HG03039 (cell line): ENCODE measurements around the gene LRFN4.
A peak's percentile ranks its signal among the peaks of the same experiment; 100 is the strongest.
"Not testable (repeated sequence)": the region's sequence is repeated elsewhere in the genome, so short reads cannot be mapped to it uniquely, and the experiment has no call there.

ENCODE experiments used
- ATAC-seq: cut with Tn5 transposase; IDR thresholded peaks from one replicate; pipeline ENCODE4 v1.9.1; 2021; ENCODE audit warnings: mild to moderate bottlenecking, moderate library complexity; ENCODE audit not compliant: unreplicated experiment

Gene LRFN4

DNA sequence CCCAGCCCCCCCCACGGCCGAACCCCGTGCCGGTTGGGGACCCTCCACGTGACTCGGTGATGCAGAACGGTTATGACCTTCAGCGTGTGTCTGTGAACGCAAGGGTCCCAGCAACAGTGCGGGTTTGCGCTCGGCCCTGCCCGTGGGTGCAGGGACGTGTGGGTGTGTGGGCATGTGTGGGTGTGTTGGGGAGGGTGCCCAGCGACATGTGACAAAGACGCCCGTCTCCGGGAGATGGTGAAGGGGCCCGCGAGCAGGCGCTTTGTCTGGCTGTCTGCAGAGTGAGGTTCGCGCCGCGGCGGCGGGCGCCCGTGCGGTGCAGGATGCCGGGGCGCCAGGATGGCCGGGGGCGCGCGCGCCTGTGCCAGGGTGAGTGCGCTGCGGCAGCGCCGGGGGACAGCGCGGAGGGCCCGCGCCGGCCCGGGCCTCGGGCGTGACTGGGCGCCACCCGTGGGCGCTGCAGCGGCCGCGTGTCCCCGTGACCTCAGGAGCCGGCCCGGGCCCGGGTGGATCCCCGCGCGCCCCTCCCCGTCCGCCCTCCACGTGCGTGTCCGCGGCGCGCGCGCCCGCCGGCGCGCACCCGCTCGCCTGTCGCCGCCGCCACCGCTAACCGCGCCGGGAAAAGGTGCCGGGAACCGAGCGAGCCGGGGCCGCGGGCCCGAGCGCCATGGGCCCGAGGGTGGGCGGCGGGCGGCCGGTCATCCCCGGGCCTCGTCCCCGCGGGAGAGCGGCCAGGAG, at the start of gene LRFN4:
Gene LRFN4 (plus strand): TSS at position 569 of the 738 bp plus-strand sequence. CDS start 681 bp downstream, outside the sequence.
- peak; percentile 20 for ATAC-seq

DNA sequence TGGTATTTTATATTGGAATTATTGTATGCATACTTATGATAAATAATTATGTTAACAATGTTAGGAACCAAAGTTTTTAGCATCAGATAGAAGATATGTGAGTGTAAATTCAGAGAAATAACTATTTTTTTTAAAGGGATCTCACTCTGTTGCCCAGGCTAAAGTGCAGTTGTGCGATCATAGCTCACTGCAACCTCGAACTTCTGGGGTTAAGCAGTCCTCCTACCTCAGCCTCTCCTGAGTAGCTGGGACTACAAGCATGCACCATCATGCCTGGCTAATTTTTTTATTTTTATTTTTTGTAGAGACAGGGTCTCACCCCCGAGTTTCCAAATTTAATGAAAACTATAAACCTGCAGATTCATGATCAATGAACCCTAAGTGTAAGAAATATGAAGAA, 47.3 kb upstream of the LRFN4 start:
- ATAC-seq, result no peak

DNA sequence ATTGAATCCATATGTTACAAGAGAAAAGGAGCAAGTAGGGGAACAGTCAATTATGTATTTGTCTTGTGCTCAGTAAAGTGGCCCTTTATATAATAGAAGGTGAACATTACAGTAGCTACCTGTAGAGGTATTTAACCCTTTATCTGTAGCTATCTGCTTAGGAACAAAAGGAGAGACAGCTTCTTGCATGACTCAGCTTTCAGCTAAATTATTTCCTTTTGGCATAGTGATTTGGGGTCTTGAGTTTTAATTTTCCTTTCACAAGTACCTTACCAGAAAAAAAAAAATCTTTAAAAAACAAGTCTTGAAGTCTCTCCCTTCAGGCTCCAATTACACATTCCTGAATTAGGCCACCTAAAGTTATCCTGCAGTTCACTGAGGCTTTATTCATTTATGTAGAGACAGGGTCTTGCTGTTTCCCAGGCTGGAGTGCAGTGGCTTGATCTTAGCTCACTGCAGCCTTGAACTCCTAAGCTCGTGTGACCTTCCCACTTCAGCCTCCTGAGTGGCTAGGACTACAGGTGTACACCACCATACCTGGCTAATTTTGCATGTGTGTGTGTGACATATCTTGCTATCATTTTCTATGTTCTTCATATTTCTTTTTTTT, 46.2 kb upstream of the LRFN4 start:
- ATAC-seq, result no peak

DNA sequence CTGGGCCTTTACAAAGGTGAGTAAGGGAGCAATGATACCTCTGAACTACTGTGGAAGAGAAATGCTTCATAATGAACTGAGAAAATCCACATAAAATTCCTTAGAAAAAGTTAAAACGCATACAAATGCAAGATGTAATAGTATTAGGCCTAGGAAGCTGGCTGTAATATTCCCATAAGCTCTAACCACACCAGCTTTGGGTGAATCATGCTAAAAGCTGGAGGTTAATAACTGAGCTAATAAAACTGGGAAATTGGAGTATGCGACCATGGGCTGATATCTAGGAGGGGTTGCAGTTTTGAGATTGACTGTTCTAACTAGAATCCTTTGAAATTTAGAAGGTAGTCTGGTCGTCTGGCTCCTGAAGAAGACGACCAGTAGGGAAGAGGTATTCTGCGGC, 42.2 kb upstream of the LRFN4 start:
- no peak for ATAC-seq

DNA sequence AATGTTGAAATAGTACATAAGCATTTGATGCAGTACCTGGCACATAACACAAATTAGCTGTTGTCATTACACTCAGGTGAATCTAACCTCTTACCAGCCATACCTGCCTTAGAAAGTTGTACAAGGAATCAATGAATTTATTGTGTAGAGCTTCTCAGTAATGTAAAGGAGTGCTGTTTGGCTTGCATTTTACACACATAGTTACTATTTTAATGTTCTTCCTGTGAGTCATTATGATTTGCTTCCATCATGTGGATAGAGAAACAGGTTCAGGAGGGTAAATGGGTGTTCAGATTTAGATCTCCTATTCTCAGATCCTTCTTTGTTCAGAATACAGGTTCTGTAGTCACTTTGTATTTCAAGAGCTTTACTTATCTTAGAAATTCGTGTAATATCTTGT, 41.2 kb upstream of the LRFN4 start:
- no peak for ATAC-seq

DNA sequence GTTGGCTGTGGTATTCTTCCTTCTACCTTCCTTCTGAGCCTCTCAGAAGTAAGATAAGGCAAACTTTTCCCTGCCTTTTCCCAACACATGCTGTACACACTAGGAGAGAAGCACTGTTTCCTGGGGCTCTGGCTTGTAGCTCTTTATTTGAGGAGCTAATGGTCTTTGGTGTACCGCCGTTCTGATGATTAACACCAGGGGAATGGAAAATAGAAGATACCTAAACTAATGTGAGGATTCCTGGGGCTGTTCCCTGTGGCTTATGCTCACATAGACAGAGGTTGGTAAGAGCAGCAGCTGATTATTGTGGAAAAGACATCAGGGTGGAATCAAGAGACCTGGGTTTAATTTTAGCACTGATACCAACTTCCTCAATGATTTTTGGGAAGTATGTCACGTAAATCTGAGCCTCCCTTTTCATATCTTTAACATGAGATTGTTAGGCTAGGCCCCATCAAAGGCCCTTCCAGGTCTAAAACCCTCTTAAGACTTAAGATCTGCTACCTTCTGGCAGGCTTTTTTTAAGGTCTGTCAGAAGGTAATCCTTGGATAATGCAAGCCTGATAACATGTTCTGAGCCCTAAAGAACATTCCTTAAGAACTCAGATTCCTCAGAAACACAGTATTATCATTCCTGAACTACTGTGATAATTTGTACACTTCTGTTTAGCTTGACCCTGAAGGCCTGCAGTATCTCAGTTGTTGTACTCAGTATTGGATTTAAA, 38.5 kb upstream of the LRFN4 start:
- no peak for ATAC-seq

DNA sequence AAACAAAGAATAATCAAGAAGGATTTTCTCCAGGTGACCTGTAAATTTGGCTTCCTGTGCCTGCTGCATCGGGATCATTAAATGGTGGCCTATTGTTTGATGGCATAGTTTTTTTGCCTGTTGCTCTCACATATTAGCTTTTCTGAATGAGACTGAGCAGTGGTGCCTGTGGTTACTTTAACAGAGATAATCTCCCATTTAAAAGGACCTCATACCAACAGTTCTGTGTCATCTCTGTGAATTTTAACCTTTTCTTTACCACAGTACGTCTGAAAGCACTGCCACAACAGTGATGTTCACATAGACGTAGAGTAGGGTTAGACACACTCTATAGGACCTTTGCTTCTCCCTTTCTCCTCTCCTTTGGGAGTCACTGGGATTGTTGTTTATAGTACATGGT, 36.5 kb upstream of the LRFN4 start:
- no peak for ATAC-seq

DNA sequence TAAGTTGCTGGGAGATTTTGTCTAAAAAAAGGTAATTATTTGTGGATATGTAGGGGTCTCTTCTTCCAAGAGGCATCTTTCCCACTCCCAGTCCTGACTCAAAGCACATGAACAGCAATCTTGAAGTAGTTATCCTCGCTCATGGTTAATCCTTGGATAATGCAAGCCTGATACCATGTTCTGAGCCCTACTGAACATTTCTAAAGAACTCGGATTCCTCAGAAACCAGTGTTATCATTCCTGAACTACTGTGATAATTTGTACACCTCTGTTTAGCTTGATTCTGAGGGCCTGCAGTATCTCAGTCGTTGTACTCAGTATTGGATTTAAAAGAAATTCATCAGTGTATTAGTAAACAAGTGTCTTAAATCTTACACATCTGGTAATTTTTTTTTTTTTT, 36.0 kb upstream of the LRFN4 start:
- ATAC-seq, result no peak

DNA sequence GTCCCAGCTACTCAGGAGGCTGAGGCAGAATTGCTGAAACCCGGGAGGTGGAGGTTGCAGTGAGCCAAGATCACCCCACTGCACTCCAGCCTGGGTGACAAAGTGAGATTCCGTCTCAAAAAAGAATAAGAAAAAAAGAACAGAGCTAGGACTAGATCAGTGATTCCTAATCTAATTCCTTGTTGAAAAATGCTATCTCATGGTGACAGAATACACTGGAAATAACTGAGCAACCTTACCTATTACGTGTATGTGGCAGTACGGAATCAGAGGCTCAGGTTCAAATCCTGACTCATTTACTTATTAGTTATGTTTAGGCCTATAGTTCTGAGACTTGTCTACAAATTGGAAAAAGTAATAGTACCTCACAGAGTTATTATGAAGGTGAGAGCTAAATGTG, 33.2 kb upstream of the LRFN4 start:
- ATAC-seq, result no peak

DNA sequence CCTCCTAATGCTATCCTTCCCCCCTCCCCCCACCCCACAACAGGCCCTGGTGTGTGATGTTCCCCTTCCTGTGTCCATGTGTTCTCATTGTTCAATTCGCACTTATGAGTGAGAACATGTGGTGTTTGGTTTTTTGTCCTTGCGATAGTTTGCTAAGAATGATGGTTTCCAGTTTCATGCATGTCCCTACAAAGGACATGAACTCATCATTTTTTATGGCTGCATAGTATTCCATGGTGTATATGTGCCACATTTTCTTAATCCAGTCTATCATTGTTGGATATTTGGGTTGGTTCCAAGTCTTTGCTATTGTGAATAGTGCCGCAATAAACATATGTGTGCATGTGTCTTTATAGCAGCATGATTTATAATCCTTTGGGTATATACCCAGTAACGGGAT, 32.3 kb upstream of the LRFN4 start:
- not testable (repeated sequence) for ATAC-seq

DNA sequence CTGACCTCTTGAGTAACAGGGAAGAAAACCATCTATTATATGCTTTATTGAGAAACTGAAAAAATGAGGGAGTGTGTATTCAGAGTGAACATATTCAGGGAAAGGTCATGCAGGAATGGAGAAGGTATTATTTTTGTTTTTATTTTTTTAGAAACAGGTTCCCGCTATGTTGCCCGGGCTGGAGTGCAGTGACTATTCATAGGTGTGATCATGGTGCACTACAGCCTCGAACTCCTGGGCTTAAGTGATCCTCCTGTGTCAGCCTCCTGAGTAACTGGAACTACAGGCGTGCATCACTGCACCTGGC, 22.4 kb upstream of the LRFN4 start:
- ATAC-seq, result no peak

DNA sequence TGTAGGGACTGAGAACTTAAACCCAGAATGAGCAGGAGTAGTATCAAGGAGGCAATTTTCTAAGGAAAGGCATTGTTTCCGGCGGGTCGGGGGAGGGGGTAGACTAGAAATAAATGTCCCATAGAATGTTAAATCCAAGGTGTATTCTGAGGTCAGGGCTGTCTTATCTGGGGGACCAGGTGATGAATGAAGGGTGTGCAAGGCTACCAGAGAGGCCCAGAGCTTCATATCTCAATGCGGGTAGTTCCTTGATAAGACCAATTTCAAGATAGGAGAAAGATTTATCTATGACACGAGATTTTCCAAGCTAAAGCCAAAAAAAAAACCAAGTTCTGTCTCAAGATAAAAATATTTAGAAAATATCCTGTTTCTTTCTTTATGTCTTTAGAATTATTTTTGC, 21.9 kb upstream of the LRFN4 start:
- no peak for ATAC-seq

DNA sequence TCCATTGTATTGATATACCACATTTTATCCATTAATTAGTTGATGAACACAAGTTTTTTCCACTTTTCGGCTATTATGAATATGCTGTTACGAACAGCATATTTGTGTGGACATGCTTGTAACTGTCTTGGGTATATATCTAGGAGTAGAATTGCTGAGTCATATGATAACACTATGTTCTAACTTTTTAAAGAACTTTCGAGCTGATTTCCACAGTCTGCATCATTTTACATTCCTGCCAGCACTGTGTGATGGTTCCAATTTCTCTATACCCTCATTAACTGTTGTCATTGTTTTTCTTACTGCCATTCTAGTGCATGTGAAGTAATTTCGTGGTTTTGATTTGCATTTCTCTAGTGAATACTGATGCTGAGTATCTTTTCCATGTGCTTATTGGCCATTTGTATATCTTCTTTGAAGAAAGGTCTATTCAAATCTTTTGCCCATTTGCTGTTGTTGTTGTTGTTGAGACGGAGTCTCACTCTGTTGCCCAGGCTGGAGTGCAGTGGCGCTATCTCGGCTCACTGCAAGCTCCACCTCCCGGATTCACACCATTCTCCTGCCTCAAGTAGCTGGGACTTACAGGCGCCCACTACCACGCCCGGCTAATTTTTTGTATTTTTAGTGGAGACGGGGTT, 21.0 kb upstream of the LRFN4 start:
- ATAC-seq, result no peak

DNA sequence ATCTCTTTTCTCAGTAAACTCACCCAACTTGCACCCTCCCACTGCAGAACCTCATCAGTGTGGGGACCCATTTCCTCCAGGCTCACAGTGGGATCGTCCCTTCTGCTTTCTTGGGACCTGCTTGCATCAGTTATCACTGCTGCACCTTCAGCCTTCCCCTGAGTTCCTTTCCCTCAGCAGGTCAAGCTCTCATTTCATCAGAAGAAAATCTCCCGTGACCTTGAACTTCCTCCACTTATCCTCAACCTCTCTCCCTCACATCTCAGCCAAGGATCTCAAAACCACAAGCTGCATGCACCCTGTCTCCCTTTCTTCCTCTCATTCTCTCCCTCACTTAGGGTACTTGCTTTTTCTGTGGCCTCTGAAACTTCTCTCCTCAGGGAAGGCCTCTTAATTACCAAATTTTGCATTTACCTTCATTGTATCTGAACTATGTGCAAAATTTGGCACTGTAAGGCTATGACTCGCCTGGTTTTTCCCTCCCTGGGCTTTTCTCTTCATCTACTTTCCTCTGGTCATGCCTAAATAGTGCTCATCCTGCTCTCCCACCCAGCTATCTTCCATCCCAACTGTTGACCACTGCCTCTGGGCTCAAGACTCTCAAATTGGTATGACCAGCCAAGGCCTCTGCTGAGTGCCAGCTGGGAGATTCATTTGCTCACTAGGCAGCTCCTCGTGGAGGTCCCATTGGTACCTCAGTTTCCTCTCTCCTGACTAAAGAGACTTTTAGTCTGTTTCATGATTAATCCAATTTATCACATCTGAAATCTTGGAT, 16.4 kb upstream of the LRFN4 start:
- no peak for ATAC-seq

DNA sequence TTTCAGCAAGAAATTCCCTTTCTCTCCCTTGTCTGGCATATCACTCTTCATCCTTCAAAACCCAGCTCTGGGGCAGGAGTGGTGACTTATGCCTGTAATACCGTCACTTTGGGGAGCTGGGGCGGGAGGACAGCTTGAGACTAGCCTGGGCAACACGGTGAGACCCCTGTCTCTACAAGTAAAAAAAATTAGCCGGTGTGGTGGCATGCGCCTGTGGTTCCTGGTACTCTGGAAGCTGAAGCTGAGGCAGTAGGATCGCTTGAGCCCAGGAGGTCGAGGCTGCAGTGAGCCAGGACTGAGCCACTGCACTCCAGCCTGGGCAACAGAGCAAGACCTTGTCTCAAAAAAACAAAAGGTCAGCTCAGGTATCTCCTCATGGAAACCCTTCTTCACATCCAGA, 15.0 kb upstream of the LRFN4 start:
- ATAC-seq, result no peak

DNA sequence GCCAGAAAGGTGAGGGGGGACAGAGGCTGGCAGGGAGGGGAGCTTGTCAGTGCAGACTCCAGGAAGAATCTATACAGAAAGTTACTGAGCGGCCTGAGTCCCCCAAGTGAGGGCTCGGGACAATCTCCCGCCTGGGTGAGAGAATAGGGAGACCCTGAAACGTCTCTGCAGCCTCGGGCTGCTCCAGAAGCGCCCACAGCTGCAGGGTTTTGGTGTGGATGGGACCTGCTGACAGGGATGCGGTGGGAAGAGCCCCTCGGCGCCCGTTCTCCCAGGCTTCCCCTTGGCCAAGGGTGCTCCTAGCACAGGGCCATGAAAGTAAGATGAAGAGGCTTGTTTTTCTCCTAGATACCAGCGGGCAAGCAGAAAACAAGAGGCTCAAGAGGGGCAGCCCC, 14.4 kb upstream of the LRFN4 start:
- ATAC-seq, result no peak

DNA sequence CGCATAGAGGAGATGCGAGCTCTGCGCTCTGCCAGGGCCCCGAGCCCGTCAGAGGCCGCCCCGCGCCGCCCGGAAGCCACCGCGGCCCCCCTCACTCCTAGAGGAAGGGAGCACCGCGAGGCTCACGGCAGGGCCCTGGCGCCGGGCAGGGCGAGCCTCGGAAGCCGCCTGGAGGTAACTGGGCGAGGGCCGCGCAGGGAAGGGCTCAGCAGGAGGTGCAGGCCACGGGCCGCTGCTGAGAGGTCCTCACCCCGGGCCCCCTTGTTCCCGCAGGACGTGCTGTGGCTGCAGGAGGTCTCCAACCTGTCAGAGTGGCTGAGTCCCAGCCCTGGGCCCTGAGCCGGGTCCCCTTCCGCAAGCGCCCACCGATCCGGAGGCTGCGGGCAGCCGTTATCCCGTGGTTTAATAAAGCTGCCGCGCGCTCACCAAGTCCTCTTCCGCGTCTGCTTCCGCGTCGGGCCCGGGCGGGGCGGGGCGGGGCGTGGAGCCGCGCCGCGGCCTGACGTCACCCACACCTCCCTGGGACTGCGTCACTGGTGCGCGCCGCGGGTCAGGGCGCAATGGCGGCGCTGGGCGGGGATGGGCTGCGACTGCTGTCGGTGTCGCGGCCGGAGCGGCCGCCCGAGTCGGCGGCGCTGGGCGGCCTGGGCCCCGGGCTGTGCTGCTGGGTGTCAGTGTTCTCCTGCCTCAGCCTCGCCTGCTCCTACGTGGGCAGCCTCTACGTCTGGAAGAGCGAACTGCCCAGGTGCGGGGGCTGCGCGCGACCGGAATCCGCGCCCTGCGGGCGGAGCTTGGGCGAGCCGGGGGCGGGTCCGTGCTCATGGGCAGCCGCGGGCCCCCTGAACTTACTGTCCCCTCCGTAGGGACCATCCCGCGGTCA, 13.7 kb upstream of the LRFN4 start, which contains the start of gene RCE1:
Gene RCE1 (plus strand): TSS at position 546 of the 880 bp plus-strand sequence. CDS start 15 bp downstream, at position 561.
- peak; percentile 64 for ATAC-seq

DNA sequence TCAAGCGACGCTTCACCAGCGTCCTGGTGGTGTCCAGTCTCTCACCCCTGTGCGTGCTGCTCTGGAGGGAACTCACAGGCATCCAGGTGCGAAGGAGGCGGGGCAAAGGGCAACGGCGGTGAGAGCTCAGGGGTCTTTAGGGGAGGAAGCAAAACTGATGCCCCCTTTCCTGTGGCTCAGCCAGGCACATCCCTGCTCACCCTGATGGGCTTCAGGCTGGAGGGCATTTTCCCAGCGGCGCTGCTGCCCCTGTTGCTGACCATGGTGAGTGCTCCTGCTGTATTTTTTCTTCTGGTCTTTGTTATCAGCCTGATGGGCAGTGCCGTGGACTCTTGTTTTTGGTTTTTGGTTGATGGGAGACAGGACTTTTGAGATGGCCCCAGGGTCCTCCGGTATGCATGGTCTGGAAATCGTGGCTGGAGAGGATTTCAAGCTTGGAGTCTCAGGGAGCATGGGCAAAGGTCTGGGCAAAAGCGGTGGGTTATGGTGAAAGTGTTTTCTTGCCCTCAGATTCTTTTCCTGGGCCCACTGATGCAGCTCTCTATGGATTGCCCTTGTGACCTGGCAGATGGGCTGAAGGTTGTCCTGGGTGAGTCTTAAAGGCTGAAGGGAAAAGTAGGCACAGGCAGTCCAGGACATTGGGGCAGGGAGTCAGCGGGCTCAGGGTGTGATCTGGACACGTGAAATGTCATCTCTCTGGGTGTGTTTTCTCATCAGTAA, 12.9 kb upstream of the LRFN4 start:
- no peak for ATAC-seq

DNA sequence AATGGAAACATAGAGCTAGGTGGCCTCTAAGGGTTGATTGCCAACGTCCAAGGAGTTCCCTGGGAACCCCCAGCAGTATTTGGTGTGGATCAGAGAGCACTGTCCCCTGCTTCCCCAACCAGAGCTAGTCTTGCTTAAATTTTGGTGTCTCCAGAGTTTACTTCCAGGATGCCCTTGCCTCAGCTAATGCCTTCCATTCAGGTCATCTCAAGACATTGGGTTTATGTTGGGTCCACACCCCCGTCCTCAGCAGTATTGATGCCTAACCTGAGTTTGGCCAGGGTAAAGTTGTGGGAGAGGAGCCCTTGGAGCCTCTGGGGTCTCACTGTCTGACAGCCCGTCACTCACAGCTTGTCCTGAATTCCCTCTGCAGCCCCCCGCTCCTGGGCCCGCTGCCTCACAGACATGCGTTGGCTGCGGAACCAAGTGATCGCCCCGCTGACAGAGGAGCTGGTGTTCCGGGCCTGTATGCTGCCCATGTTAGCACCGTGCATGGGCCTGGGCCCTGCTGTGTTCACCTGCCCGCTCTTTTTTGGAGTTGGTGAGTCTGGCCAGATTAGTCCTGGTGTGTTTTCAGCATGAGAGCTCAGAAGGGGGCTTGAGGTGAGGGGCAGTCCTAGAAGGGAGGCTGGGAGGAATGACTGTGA, 12.2 kb upstream of the LRFN4 start:
- ATAC-seq, result no peak
